Astrocyte of the hippocampus (primary cell): Measurements from ENCODE around the gene VANGL1.
A peak's percentile ranks its signal among the peaks of the same experiment; 100 is the strongest.

Source experiments
- DNase-seq: peaks from one replicate; pipeline ENCODE4 v3.0.0; 2011; ENCODE audit warnings: low read depth, low spot score

The VANGL1 gene

GRCh38 chr1:115705085-115705951 lies 63.5 kb downstream of the VANGL1 start:
- no peak for DNase-seq

GRCh38 chr1:115705963-115706362 lies 64.2 kb downstream of the VANGL1 start:
- DNase-seq: no peak

- peak; percentile 81 for DNase-seq
Measured at GRCh38 chr1:115706587-115707425, 65.0 kb downstream of the VANGL1 start.

- DNase-seq: no peak
Measured at GRCh38 chr1:115710859-115711624, 69.3 kb downstream of the VANGL1 start.

- no peak for DNase-seq
Measured at GRCh38 chr1:115712911-115713609, 71.3 kb downstream of the VANGL1 start.

- DNase-seq: no peak
Measured at GRCh38 chr1:115713906-115714305, 72.1 kb downstream of the VANGL1 start.

GRCh38 chr1:115714572-115715141 lies 72.9 kb downstream of the VANGL1 start:
- no peak for DNase-seq

- DNase-seq: peak; percentile 65
Measured at GRCh38 chr1:115717541-115717940, 75.8 kb downstream of the VANGL1 start.

GRCh38 chr1:115718011-115718754 lies 76.4 kb downstream of the VANGL1 start:
- DNase-seq: peak; percentile 25

- no peak for DNase-seq
Measured at GRCh38 chr1:115719285-115719684, 77.5 kb downstream of the VANGL1 start.

- DNase-seq: no peak
Measured at GRCh38 chr1:115722221-115722620, 80.5 kb downstream of the VANGL1 start.

GRCh38 chr1:115723756-115724155 lies 82.0 kb downstream of the VANGL1 start:
- DNase-seq: no peak

GRCh38 chr1:115725600-115725999 lies 83.8 kb downstream of the VANGL1 start:
- DNase-seq: no peak

- no peak for DNase-seq
Measured at GRCh38 chr1:115726161-115726560, 84.4 kb downstream of the VANGL1 start.

GRCh38 chr1:115726570-115726969 lies 84.8 kb downstream of the VANGL1 start:
- DNase-seq: no peak

GRCh38 chr1:115727706-115728249 lies 86.0 kb downstream of the VANGL1 start:
- DNase-seq: peak; percentile 86

- DNase-seq: no peak
Measured at GRCh38 chr1:115728341-115728740, 86.6 kb downstream of the VANGL1 start.

- no peak for DNase-seq
Measured at GRCh38 chr1:115729756-115730155, 88.0 kb downstream of the VANGL1 start.

- no peak for DNase-seq
Measured at GRCh38 chr1:115732316-115732715, 90.5 kb downstream of the VANGL1 start.

- no peak for DNase-seq
Measured at GRCh38 chr1:115740811-115741210, 99.0 kb downstream of the VANGL1 start.
